ENCODE results near the gene BNC2.

Gene BNC2

GRCh38 chr9:16904655-16905054 lies 34.2 kb upstream of the BNC2 start:
- Histone ChIP-seq H3K4me1 (no peaks in the 10 kb centered on the region), H3K4me3 (ENCODE audit: low read depth, low read length) (no peak overlapping the region), H3K27me3 (no peaks in the 10 kb centered on the region), H3K9me3 (no peaks in the 10 kb centered on the region), H3K36me3 (no peaks in the 10 kb centered on the region)
- no peak for DNase-seq
- TF ChIP-seq CTCF (IDR thresholded peaks at IDR 0.05; ENCODE audit: low read depth, low read length), result no peak

GRCh38 chr9:16901590-16901989 lies 31.1 kb upstream of the BNC2 start:
- no peaks in the 10 kb centered on the region for H3K4me1 ChIP-seq
- DNase-seq, result no peak
- no peaks in the 10 kb centered on the region for H3K36me3 ChIP-seq
- no peaks in the 10 kb centered on the region for H3K9me3 ChIP-seq
- no peaks in the 10 kb centered on the region for H3K27me3 ChIP-seq
- no peak overlapping the region for H3K4me3 ChIP-seq (ENCODE audit: low read depth, low read length)
- TF ChIP-seq CTCF (IDR thresholded peaks at IDR 0.05; ENCODE audit: low read depth, low read length), result no peak

GRCh38 chr9:16899606-16900005 lies 29.1 kb upstream of the BNC2 start:
- Histone ChIP-seq H3K4me3 (ENCODE audit: low read depth, low read length) (no peak overlapping the region), H3K4me1 (peaks cover 5% of the 10 kb centered on the region), H3K9me3 (no peaks in the 10 kb centered on the region), H3K36me3 (no peaks in the 10 kb centered on the region), H3K27me3 (no peaks in the 10 kb centered on the region)
- DNase-seq, result no peak
- TF ChIP-seq CTCF (IDR thresholded peaks at IDR 0.05; ENCODE audit: low read depth, low read length), result no peak

DNA sequence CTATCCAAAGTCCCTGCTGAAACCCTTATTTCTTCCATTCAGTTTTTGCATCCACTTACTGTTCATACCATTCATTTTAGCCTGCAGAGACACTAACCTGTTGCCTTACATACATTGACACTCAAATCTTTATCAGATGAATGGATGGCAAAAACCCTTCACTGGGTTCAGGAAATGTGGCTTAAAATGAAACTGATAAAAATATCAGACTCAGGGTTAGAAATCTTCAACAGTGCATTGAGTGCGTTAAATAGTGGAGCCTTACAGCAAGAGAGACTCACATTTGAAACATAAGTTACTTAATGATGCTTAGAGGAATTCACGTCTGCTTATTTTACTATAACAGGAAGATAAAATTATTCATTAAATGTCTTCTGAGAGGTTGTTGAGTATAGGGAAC lies 28.0 kb upstream of the BNC2 start:
- no peak for TF ChIP-seq CTCF (IDR thresholded peaks at IDR 0.05; ENCODE audit: low read depth, low read length)
- Histone ChIP-seq H3K4me1 (peaks cover 5% of the 10 kb centered on the region), H3K27me3 (no peaks in the 10 kb centered on the region), H3K36me3 (no peaks in the 10 kb centered on the region), H3K4me3 (ENCODE audit: low read depth, low read length) (no peak overlapping the region), H3K9me3 (no peaks in the 10 kb centered on the region)
- DNase-seq, result no peak

- DNase-seq, result no peak
- H3K4me3 ChIP-seq (ENCODE audit: low read depth, low read length), result no peak overlapping the region
- H3K27me3 ChIP-seq, result no peaks in the 10 kb centered on the region
- H3K36me3 ChIP-seq, result no peaks in the 10 kb centered on the region
- no peaks in the 10 kb centered on the region for H3K9me3 ChIP-seq
- TF ChIP-seq CTCF (IDR thresholded peaks at IDR 0.05; ENCODE audit: low read depth, low read length), result no peak
- H3K4me1 ChIP-seq, result no peaks in the 10 kb centered on the region
Observed at GRCh38 chr9:16888594-16888993, 18.1 kb upstream of the BNC2 start.

GRCh38 chr9:16885931-16886330 lies 15.5 kb upstream of the BNC2 start:
- TF ChIP-seq CTCF (IDR thresholded peaks at IDR 0.05; ENCODE audit: low read depth, low read length), result no peak
- no peak for DNase-seq
- H3K4me1 ChIP-seq, result no peaks in the 10 kb centered on the region
- no peaks in the 10 kb centered on the region for H3K27me3 ChIP-seq
- H3K9me3 ChIP-seq, result no peaks in the 10 kb centered on the region
- no peak overlapping the region for H3K4me3 ChIP-seq (ENCODE audit: low read depth, low read length)
- no peaks in the 10 kb centered on the region for H3K36me3 ChIP-seq
